DND-41 (cell line): ENCODE data around the gene SRMS.

Source experiments
- CTCF ChIP-seq: IDR thresholded peaks from 2 replicates; pipeline ENCODE4 v1.5.1; 2012; ENCODE audit warnings: borderline replicate concordance, low read length, moderate library complexity, mild to moderate bottlenecking; ENCODE audit not compliant: poor library complexity, severe bottlenecking; ENCODE audit errors: extremely low read depth
- EZH2 ChIP-seq: IDR thresholded peaks from 3 replicates; pipeline ENCODE4 v1.6.1; 2012; ENCODE audit warnings: borderline replicate concordance, low read depth, mild to moderate bottlenecking, moderate library complexity, low read length, inconsistent platforms; ENCODE audit not compliant: severe bottlenecking

DNA sequence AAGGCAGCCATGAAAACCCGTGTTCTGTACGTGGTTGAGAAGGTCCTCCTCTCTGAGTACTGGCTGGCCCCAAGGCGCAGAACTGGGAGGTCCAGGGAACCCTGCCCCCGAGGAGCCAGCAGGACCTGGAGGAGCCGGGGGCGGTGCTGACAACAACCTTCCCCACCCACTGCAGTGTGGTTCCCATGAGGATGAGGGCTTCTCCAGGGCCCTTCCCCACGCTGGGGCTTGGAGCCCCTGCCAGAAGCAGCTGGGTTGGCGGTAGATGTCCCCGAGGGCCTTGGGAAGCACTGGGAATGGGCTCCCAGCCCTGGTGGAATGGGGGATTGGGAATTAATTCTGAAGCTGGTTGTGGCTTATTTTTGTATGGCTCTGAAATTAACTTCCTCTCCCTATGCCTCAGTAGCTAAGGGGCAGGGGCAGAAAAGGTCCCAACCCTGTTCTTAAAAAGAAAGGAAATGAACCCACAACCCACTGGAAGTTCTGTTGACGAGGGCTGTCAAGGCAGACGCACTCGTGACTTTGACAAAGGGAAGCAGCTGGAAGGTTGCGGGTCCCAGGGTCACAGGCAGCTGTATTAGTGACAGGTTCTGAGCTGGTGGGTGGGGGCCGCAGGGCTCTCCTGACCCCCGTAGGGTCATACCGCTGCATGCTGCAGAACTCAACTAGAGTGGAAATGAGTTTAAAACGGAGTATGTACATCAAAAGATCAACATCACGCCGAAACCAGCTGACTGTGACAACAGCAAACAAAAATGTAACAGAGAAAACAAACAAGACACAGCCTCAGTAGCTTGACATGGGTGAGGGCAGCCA, 40.4 kb upstream of the SRMS start:
- TF ChIP-seq CTCF (no peak), EZH2 (no peak)
